ENCODE data around the gene PRR13. TPM values are rescaled to one million over a fixed set of nuclear protein-coding genes. Genes with fewer than 3 reads are reported as not detected.
"Not testable (repeated sequence)": the region's sequence is repeated elsewhere in the genome, so short reads cannot be mapped to it uniquely, and the experiment has no call there.

The PRR13 gene
- polyA plus RNA-seq, 2 donors, result 73.8 to 119 TPM

GRCh38 chr12:53431187-53431586, 10.3 kb upstream of the PRR13 start:
- no peaks in the 10 kb centered on the region for H3K4me1 ChIP-seq (ENCODE audit: control insufficient read depth in 2 of 2, insufficient read depth in 2 of 2, low read length in 1 of 2)
- WGBS, 2 donors, result 79 to 81% methylated on average over 7 of the region's 7 CpGs
- no peaks in the 10 kb centered on the region for H3K36me3 ChIP-seq (ENCODE audit: control insufficient read depth in 2 of 2, insufficient read depth in 2 of 2, low read length in 1 of 2)
- no peaks in the 10 kb centered on the region for H3K9me3 ChIP-seq (ENCODE audit: control insufficient read depth in 2 of 2, insufficient read depth in 1 of 2, low read depth in 1 of 2, low read length in 1 of 2)
- H3K27ac ChIP-seq (ENCODE audit: low read depth in 2 of 2, low read length in 1 of 2), result no peak overlapping the region
- H3K27me3 ChIP-seq (ENCODE audit: control insufficient read depth in 1 of 2, insufficient read depth in 2 of 2, low read length in 2 of 2), result no peaks in the 10 kb centered on the region
- no peak overlapping the region for H3K4me3 ChIP-seq (ENCODE audit: low read depth in 1 of 2, low read length in 2 of 2)

- not testable (repeated sequence) for H3K27me3 ChIP-seq (ENCODE audit: control insufficient read depth in 1 of 2, insufficient read depth in 2 of 2, low read length in 2 of 2); H3K4me1 ChIP-seq (ENCODE audit: control insufficient read depth in 2 of 2, insufficient read depth in 2 of 2, low read length in 1 of 2); H3K9me3 ChIP-seq (ENCODE audit: control insufficient read depth in 2 of 2, insufficient read depth in 1 of 2, low read depth in 1 of 2, low read length in 1 of 2); H3K27ac ChIP-seq (ENCODE audit: low read depth in 2 of 2, low read length in 1 of 2); H3K36me3 ChIP-seq (ENCODE audit: control insufficient read depth in 2 of 2, insufficient read depth in 2 of 2, low read length in 1 of 2); H3K4me3 ChIP-seq (ENCODE audit: low read depth in 1 of 2, low read length in 2 of 2)
- WGBS, 2 donors, result 92 to 95% methylated on average over 9 of the region's 9 CpGs
Measured at GRCh38 chr12:53435326-53435725, 6.2 kb upstream of the PRR13 start.

- not testable (repeated sequence) for H3K4me3 ChIP-seq (ENCODE audit: low read depth in 1 of 2, low read length in 2 of 2); H3K4me1 ChIP-seq (ENCODE audit: control insufficient read depth in 2 of 2, insufficient read depth in 2 of 2, low read length in 1 of 2); H3K27me3 ChIP-seq (ENCODE audit: control insufficient read depth in 1 of 2, insufficient read depth in 2 of 2, low read length in 2 of 2); H3K36me3 ChIP-seq (ENCODE audit: control insufficient read depth in 2 of 2, insufficient read depth in 2 of 2, low read length in 1 of 2); H3K9me3 ChIP-seq (ENCODE audit: control insufficient read depth in 2 of 2, insufficient read depth in 1 of 2, low read depth in 1 of 2, low read length in 1 of 2); H3K27ac ChIP-seq (ENCODE audit: low read depth in 2 of 2, low read length in 1 of 2)
Measured at GRCh38 chr12:53439582-53439981, 2.0 kb upstream of the PRR13 start.

- peaks cover 0 to 5% of the 10 kb centered on the region in 2 donors for H3K4me1 ChIP-seq (ENCODE audit: control insufficient read depth in 2 of 2, insufficient read depth in 2 of 2, low read length in 1 of 2)
- H3K27ac ChIP-seq (ENCODE audit: low read depth in 2 of 2, low read length in 1 of 2), result no peak overlapping the region
- no peak overlapping the region for H3K4me3 ChIP-seq (ENCODE audit: low read depth in 1 of 2, low read length in 2 of 2)
- H3K9me3 ChIP-seq (ENCODE audit: control insufficient read depth in 2 of 2, insufficient read depth in 1 of 2, low read depth in 1 of 2, low read length in 1 of 2), result no peaks in the 10 kb centered on the region
- peaks cover 4 to 5% of the 10 kb centered on the region in 2 donors for H3K36me3 ChIP-seq (ENCODE audit: control insufficient read depth in 2 of 2, insufficient read depth in 2 of 2, low read length in 1 of 2)
- no peaks in the 10 kb centered on the region for H3K27me3 ChIP-seq (ENCODE audit: control insufficient read depth in 1 of 2, insufficient read depth in 2 of 2, low read length in 2 of 2)
- 74 to 93% methylated on average over 4 of the region's 4 CpGs for WGBS, 2 donors
Measured at GRCh38 chr12:53443955-53444354, 2.4 kb downstream of the PRR13 start.

- not testable (repeated sequence) for H3K27ac ChIP-seq (ENCODE audit: low read depth in 2 of 2, low read length in 1 of 2); H3K36me3 ChIP-seq (ENCODE audit: control insufficient read depth in 2 of 2, insufficient read depth in 2 of 2, low read length in 1 of 2); H3K4me1 ChIP-seq (ENCODE audit: control insufficient read depth in 2 of 2, insufficient read depth in 2 of 2, low read length in 1 of 2)
Measured at GRCh38 chr12:53444593-53445325, 3.2 kb downstream of the PRR13 start.

GRCh38 chr12:53450936-53451335, 9.4 kb downstream of the PRR13 start:
- H3K27ac ChIP-seq (ENCODE audit: low read depth in 2 of 2, low read length in 1 of 2), result no peak overlapping the region
- WGBS, 2 donors, result 87 to 93% methylated on average over 7 of the region's 7 CpGs

More at GRCh38 chr12:53444593-53445325, 3.2 kb downstream of the PRR13 start:
- H3K27me3 ChIP-seq (ENCODE audit: control insufficient read depth in 1 of 2, insufficient read depth in 2 of 2, low read length in 2 of 2); H3K9me3 ChIP-seq (ENCODE audit: control insufficient read depth in 2 of 2, insufficient read depth in 1 of 2, low read depth in 1 of 2, low read length in 1 of 2); H3K4me3 ChIP-seq (ENCODE audit: low read depth in 1 of 2, low read length in 2 of 2): not testable (repeated sequence)
- 85 to 89% methylated on average over 11 of the region's 11 CpGs for WGBS, 2 donors

GRCh38 chr12:53451661-53452158, 10.2 kb downstream of the PRR13 start, which contains the start of gene PCBP2:
PCBP2 (plus strand) TSS chr12:53452102; CDS start chr12:53454801, 2,699 bp downstream.
- Histone ChIP-seq H3K4me1 (ENCODE audit: control insufficient read depth in 2 of 2, insufficient read depth in 2 of 2, low read length in 1 of 2) (peaks cover 0 to 3% of the 10 kb centered on the region in 2 donors), H3K4me3 (ENCODE audit: low read depth in 1 of 2, low read length in 2 of 2) (peak within 1 kb of the TSS; percentile 81 to 85), H3K27ac (ENCODE audit: low read depth in 2 of 2, low read length in 1 of 2) (peak within 1 kb of the TSS; percentile 97 to 99), H3K9me3 (ENCODE audit: control insufficient read depth in 2 of 2, insufficient read depth in 1 of 2, low read depth in 1 of 2, low read length in 1 of 2) (no peaks in the 10 kb centered on the region), H3K36me3 (ENCODE audit: control insufficient read depth in 2 of 2, insufficient read depth in 2 of 2, low read length in 1 of 2) (peaks cover 2 to 13% of the 10 kb centered on the region in 2 donors), H3K27me3 (ENCODE audit: control insufficient read depth in 1 of 2, insufficient read depth in 2 of 2, low read length in 2 of 2) (no peaks in the 10 kb centered on the region)
- 0% methylated on average over 24 to 31 of the region's 32 CpGs for WGBS, 2 donors

More at GRCh38 chr12:53450936-53451335, 9.4 kb downstream of the PRR13 start:
- Histone ChIP-seq H3K9me3 (ENCODE audit: control insufficient read depth in 2 of 2, insufficient read depth in 1 of 2, low read depth in 1 of 2, low read length in 1 of 2) (no peaks in the 10 kb centered on the region), H3K4me1 (ENCODE audit: control insufficient read depth in 2 of 2, insufficient read depth in 2 of 2, low read length in 1 of 2) (peaks cover 0 to 3% of the 10 kb centered on the region in 2 donors), H3K36me3 (ENCODE audit: control insufficient read depth in 2 of 2, insufficient read depth in 2 of 2, low read length in 1 of 2) (peaks cover 0 to 9% of the 10 kb centered on the region in 2 donors), H3K4me3 (ENCODE audit: low read depth in 1 of 2, low read length in 2 of 2) (no peak overlapping the region), H3K27me3 (ENCODE audit: control insufficient read depth in 1 of 2, insufficient read depth in 2 of 2, low read length in 2 of 2) (no peaks in the 10 kb centered on the region)

- Histone ChIP-seq H3K4me3 (ENCODE audit: low read depth in 1 of 2, low read length in 2 of 2) (peak overlapping the region; percentile 81 to 85), H3K4me1 (ENCODE audit: control insufficient read depth in 2 of 2, insufficient read depth in 2 of 2, low read length in 1 of 2) (peaks cover 0 to 3% of the 10 kb centered on the region in 2 donors), H3K9me3 (ENCODE audit: control insufficient read depth in 2 of 2, insufficient read depth in 1 of 2, low read depth in 1 of 2, low read length in 1 of 2) (no peaks in the 10 kb centered on the region), H3K27me3 (ENCODE audit: control insufficient read depth in 1 of 2, insufficient read depth in 2 of 2, low read length in 2 of 2) (no peaks in the 10 kb centered on the region), H3K36me3 (ENCODE audit: control insufficient read depth in 2 of 2, insufficient read depth in 2 of 2, low read length in 1 of 2) (peaks cover 8 to 16% of the 10 kb centered on the region in 2 donors), H3K27ac (ENCODE audit: low read depth in 2 of 2, low read length in 1 of 2) (peak overlapping the region; percentile 97 to 99)
- WGBS, 2 donors, result 1% methylated on average over 43 to 69 of the region's 82 CpGs
Measured at GRCh38 chr12:53452159-53453077, 10.9 kb downstream of the PRR13 start.

GRCh38 chr12:53453953-53454640, 12.6 kb downstream of the PRR13 start:
- Histone ChIP-seq H3K27me3 (ENCODE audit: control insufficient read depth in 1 of 2, insufficient read depth in 2 of 2, low read length in 2 of 2) (no peaks in the 10 kb centered on the region), H3K4me3 (ENCODE audit: low read depth in 1 of 2, low read length in 2 of 2) (peak overlapping the region in 1 of 2 donors; percentile 85), H3K27ac (ENCODE audit: low read depth in 2 of 2, low read length in 1 of 2) (no peak overlapping the region), H3K4me1 (ENCODE audit: control insufficient read depth in 2 of 2, insufficient read depth in 2 of 2, low read length in 1 of 2) (peaks cover 0 to 3% of the 10 kb centered on the region in 2 donors), H3K36me3 (ENCODE audit: control insufficient read depth in 2 of 2, insufficient read depth in 2 of 2, low read length in 1 of 2) (peaks cover 8 to 23% of the 10 kb centered on the region in 2 donors), H3K9me3 (ENCODE audit: control insufficient read depth in 2 of 2, insufficient read depth in 1 of 2, low read depth in 1 of 2, low read length in 1 of 2) (no peaks in the 10 kb centered on the region)
- WGBS, 2 donors, result 17 to 19% methylated on average over 6 of the region's 6 CpGs
